Retinal pigment epithelial cell (primary cell): ENCODE measurements around the gene KBTBD12.

Experiments
- DNase-seq: peaks from one replicate; pipeline ENCODE4 v3.0.0-alpha.2; 2010; ENCODE audit warnings: low read depth
- H3K4me3 ChIP-seq: 2 replicates; pipeline ENCODE4 v1.5.1; 2011; ENCODE audit warnings: mild to moderate bottlenecking, low read length, control low read depth, moderate library complexity
- TF ChIP-seq, protein P1 (sequence below): conservative IDR thresholded peaks from 2 replicates; pipeline ENCODE4 v1.5.1; 2011; ENCODE audit warnings: low read depth, low read length, control low read depth, inconsistent platforms

The KBTBD12 gene

DNA sequence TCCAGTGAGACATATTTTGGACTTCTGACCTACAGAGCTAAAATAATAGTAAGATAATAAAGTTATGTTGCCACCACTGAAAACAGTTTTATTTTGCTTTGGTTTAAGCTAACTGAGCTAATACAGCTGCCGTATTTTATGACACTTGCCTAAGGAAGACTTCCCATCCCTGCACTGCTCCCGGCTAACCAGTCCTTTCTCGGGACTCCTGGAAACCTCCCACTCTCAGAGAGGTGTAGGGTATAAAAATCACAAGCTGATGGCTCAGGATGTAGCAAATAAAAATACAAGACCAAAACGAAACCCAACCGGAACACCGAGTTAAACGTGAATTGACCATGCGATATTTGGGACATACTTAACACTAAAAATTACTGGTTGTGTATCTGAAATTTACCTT is 448 bp upstream of the KBTBD12 start:
- TF ChIP-seq, protein P1, sequence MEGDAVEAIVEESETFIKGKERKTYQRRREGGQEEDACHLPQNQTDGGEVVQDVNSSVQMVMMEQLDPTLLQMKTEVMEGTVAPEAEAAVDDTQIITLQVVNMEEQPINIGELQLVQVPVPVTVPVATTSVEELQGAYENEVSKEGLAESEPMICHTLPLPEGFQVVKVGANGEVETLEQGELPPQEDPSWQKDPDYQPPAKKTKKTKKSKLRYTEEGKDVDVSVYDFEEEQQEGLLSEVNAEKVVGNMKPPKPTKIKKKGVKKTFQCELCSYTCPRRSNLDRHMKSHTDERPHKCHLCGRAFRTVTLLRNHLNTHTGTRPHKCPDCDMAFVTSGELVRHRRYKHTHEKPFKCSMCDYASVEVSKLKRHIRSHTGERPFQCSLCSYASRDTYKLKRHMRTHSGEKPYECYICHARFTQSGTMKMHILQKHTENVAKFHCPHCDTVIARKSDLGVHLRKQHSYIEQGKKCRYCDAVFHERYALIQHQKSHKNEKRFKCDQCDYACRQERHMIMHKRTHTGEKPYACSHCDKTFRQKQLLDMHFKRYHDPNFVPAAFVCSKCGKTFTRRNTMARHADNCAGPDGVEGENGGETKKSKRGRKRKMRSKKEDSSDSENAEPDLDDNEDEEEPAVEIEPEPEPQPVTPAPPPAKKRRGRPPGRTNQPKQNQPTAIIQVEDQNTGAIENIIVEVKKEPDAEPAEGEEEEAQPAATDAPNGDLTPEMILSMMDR: no peak
- H3K4me3 ChIP-seq: no peak overlapping the region

DNA sequence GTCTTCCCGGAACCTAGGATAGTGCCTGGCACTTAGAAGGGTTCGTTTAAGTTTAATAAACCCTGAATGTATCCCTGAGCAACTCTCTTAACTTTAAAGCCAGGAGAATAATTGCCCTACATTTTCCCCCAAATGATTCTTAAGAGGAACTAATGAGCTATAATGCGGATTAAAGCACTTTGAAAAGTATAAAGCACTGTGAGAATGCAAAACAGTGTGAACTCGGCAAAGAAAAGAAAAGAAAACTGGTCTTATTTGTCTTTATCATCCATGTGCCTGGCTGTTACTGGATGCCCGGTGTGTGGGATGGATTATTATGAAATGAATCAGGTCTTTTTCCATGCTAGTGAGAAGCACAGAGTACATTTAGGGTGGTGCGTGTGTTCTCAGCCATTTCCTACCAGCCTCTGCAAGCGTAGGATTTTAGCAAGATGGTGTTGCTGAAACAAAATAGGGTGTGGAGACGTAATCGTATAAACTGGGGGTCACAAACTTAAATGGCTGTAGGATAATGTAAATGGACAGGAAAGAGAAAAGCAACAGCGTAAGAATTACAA is 983 bp downstream of the KBTBD12 start:
- H3K4me3 ChIP-seq: peak overlapping the region; percentile 49
- TF ChIP-seq, protein P1: no peak
- DNase-seq: peak; percentile 63

More for the DNA sequence above, 448 bp upstream of the KBTBD12 start:
- DNase-seq: no peak

DNA sequence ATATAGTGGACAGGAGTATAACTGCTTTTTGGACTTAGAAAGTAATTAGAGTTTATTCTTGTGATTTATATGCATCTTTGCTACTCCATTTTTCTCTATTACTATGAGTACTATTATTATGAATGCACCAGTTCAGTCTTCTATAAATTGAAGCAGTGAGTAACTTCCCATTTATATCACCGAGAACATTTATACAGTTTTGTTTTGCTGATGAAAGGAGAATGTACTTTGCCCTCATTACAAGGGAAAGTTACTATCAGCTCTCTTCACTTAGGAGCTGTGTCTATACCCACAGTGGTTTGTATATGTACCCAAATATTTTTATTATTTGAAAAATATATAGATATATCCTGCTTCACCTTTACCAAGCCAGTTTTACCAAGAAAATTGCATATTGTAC is 5.7 kb downstream of the KBTBD12 start:
- TF ChIP-seq, protein P1: no peak
- H3K4me3 ChIP-seq: no peak overlapping the region
- DNase-seq: no peak

DNA sequence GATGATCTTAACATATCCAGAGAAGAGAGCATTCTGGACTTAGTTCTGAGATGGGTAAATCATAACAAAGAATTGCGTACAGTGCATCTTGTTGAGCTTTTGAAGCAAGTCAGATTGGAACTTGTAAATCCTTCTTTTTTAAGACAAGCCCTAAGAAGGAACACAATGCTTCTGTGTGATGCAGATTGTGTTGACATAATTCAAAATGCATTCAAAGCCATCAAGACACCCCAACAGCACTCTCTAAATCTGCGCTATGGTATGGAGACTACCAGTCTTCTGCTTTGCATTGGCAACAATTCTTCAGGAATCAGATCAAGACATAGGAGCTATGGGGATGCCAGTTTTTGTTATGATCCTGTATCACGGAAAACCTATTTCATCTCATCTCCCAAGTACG is 8.6 kb downstream of the KBTBD12 start:
- DNase-seq: no peak
- no peak overlapping the region for H3K4me3 ChIP-seq
- TF ChIP-seq, protein P1: no peak

DNA sequence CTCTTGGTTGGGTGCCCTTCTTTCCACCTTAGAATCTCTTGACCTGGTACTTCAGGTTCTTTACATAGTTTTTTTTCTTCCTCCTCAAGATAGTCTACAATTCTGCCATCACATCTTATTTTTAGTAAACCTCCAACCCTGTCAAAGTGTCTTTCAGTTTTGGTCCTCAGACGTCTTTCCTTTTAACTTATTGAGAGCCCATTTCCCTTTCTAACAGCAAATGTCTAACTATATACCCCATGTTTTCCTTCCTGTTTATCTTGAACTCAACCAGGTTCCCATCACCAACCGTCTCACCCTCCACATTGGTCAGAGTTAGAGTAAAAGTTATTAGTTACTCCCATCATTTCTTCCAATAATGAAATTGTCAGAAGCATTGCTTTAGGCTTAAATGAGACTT is 10.4 kb downstream of the KBTBD12 start:
- no peak for DNase-seq
- TF ChIP-seq, protein P1: no peak
- no peak overlapping the region for H3K4me3 ChIP-seq

DNA sequence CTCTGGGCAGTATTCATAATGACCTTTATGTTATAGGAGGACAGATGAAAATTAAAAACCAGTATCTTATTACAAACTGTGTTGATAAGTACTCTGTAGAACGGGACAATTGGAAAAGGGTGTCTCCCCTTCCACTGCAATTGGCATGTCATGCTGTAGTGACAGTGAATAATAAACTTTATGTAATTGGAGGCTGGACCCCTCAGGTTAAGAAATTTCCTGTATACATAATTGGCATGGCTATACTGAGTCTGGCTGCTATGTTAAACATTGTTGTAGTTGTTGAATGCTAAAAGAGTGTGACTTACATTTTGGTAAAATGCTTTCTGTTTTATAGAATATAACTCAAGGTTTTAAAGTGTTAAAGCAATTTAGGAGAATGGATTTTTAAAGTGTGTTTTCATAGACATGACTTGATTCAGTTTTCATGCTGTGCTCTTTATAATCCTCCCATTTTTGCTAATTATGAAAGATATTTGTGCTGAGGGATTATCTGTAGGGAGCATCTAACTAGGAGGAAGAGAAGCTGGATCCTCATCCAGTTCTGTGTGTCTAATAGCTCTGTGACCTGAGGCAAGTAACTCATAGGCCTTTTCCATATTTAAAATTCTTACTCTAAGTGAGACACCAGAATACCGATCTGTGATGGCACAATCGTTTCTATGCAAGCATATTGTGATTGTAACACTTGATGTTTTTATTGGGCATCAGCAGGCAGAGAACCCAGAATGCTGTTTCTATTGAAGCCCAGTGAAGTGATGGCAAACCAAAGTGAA is 13.0 kb downstream of the KBTBD12 start:
- DNase-seq: no peak
- H3K4me3 ChIP-seq: no peak overlapping the region
- TF ChIP-seq, protein P1: no peak
